GM19463 (cell line): ENCODE data around the gene MESP2.

Experiments used
- ATAC-seq: cut with Tn5 transposase; IDR thresholded peaks from one replicate; pipeline ENCODE4 v1.9.1; 2021; ENCODE audit warnings: mild to moderate bottlenecking, moderate library complexity; ENCODE audit not compliant: unreplicated experiment

Gene MESP2, protein sequence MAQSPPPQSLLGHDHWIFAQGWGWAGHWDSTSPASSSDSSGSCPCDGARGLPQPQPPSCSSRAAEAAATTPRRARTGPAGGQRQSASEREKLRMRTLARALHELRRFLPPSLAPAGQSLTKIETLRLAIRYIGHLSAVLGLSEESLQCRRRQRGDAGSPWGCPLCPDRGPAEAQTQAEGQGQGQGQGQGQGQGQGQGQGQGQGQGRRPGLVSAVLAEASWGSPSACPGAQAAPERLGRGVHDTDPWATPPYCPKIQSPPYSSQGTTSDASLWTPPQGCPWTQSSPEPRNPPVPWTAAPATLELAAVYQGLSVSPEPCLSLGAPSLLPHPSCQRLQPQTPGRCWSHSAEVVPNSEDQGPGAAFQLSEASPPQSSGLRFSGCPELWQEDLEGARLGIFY

DNA sequence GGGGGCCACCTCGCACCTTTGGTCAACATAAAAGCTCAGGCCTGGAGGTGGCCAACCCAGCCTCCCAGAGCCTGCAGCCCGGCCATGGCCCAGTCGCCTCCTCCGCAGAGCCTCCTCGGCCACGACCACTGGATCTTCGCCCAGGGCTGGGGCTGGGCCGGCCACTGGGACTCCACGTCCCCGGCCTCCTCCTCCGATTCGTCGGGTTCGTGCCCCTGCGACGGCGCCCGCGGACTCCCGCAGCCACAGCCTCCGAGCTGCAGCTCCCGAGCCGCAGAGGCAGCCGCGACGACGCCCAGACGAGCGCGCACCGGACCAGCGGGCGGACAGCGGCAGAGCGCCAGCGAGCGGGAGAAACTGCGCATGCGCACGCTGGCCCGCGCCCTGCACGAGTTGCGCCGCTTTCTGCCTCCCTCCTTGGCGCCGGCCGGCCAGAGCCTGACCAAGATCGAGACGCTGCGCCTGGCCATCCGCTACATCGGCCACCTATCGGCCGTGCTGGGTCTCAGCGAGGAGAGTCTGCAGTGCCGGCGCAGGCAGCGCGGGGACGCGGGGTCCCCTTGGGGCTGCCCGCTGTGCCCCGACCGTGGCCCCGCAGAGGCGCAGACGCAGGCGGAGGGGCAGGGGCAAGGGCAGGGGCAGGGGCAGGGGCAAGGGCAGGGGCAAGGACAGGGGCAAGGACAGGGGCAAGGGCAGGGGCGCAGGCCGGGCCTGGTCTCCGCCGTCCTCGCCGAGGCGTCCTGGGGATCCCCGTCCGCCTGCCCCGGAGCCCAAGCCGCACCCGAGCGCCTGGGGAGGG, at the start of gene MESP2:
Gene MESP2, plus strand, starts transcription at position 59 of the 799 bp plus-strand sequence. Its CDS starts 26 bp downstream, at position 85.
- peak; percentile 56 for ATAC-seq

DNA sequence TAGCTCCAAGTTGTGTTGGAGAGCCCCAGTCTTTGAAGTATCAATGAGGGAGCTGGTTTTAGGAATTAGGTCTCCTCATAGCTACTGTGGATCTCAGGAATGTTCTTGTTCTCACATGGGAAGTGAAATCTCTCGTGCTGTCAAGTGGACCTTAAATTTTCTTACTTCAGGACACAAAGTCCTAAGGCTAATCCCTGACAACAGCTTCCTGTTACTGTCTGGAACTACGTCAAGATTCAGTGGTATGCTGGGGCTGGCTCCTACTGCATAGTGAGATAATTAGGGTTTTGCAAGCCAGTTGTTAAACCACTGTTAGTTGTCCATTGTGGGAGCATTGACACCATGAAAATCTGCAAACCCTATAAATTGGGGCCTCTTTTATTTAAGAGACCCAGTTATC, 47.9 kb upstream of the MESP2 start:
- ATAC-seq = no peak

DNA sequence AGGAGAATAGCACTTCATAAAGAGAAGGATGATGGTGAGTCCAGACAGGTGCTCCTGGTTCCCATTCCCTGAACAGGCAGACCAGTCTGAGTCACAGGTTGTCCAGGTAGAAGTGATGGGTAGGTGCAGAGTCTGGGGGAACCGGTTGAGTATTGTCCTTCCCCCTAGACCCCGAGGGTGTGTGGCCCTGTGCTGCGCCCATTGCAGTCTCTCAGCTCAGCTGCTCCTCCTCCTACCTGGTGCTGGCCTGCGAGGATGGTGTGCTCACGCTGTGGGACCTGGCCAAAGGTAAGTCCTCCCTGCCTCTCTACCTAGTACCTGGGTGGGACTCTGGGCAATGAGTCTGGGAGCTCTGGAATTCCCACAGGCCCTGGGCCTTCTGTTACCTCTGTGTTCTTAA, 44.9 kb upstream of the MESP2 start:
- no peak for ATAC-seq

DNA sequence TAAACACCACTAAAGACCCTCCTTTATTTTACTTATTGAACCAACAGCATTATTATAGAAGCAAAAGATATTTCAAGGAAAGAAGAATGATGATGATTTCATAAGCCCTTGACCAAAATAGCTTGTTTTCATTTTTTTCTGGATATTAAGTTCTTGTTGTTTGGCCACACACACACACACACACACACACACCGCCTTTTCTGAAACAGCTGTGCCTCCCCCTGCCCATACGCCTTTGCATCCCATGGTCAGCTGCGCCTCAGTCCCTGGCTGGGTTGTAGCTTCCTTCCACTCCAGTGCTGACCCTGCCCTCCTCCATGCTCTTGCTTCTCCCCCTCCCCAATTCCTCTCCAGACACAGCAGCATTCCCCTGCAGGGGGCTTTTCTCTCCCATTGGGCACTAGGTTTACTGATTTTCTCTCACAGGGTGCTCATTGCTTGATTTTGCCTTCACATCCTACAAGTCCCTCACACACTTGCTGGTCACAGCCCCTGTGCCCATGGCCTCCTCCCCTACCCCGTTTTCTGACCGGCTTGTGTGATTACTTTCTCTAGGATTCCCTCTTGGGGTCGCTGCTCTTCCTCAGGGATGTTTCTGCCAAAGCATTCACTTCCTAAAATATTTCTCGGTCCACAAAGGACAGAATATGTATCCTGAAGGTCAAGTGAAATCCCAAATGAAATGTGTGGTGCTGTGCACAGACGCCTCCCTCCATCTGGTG, 43.5 kb upstream of the MESP2 start:
- ATAC-seq = no peak

DNA sequence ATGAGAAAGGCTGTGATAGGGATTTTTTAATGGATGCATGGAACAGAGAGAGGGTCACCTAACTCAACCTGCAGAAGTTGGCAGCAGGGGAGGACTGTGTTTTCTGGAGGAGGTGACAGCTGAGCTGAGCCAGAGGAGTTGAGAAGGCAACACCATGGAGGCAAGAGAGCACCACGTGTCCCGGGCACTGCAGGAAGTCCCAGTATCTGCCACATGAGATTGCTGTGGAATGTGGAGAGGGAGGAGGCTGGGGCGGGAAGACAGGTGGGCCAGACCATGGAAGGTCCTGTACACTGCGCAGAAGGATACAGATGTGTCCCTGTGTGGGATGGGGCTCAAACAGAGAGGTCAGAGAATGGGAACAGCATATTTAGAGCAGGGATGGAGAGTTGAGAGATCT, 40.4 kb upstream of the MESP2 start:
- no peak for ATAC-seq

DNA sequence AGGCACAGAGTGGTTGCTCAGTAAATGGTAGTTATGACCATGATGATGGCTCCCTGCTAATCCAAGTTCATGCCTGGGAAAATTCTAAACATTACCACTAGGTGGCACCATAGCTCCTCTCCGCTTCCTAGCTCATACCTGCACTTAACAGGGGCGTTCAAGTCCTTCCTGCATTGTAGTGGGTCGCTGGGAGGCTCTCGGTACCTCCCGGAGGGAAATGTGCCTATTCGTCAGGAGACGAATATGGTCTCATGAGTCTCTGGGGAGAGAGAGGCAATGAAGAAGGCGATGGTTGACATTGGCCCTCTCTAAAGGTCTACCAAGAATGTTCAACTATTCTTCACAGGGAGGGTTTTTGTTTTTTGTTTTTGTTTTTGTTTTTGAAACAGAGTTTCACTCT, 36.0 kb upstream of the MESP2 start:
- ATAC-seq = peak; percentile 61

DNA sequence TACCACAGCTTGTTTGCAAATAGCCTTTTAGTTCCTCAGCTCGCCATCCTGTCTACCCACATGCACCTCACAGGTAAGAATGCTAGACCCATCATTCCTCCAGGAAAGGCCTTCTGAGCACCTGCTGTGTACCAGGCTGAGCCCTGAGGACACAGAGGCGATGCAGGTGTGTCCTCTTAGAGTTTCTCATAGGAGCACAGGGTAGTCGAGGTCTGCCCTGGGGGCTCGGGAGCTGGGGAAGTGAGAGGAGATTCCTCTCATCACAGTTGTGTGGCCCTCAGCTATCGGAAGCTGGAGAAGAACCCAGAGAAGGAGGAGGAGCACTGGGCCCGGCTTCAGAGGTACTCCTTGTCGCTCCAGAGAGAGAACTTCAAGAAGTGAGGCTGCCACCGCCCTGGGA, 33.1 kb upstream of the MESP2 start:
- no peak for ATAC-seq

DNA sequence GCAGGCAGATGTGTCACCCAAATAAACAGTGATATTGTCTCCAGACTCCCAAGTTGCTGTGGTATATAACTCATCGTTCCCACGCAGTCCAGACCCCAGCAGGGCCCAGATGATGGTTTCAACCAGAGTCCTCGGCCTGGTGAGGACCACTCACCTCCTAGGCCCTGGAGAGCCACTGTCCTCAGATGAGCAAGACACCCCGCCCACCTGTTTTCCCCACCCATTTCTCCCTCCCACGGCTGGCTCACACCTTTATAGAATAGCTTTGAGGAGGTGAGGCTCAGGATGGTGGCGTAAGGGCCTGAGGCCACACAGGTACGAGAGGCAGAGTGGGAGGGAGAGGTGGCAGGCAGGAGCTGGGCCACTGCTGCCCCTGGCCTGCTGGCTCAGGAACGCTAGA, 32.5 kb upstream of the MESP2 start:
- ATAC-seq = no peak

DNA sequence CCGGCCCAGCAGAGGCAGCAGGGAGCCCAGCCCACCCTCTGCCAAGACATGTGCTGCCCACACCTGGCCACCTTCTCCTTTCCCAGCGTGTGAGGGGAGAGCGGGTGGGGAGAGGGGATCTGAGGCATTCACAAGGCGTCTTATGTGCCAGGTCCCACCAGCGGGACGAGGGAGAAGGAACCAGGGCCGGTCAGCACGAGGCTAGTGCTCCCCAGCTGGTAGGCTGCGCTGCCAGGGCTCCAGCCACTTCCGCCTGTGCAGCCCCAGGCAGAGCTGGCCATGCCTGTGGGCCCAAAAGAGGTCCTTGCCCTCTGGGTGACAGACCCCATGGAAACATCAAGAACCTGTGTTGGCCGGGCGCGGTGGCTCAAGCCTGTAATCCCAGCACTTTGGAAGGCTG, 31.0 kb upstream of the MESP2 start:
- ATAC-seq = no peak

DNA sequence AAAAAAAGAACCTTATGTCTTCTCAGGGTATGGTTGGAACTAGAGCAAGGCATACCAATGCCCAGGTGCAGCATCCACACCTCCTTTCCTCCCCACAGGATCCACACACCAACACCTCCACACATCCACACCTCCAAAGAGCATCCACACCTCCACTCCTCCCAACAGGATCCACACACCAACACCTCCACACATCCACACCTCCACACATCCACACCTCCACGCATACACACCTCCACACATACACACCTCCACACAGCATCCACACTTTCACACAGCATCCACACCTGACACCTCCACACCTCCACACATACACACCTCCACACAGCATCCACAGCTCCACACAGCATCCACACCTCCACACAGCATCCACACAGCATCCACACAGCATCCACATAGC, 30.4 kb upstream of the MESP2 start:
- ATAC-seq = no peak

DNA sequence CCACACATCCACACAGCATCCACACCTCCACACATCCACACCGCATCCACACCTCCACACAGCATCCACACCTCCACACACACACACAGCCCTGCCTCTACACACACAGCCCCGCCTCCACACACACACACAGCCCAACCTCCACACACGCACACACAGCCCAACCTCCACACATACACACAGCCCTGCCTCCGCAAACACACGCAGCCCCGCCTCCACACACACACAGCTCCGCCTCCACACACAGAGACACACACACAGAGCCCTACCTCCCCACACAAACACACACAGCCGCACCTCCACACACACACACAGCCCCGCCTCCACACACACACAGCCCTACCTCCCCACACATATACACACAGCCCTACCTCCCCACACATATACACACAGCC, 29.7 kb upstream of the MESP2 start:
- no peak for ATAC-seq

DNA sequence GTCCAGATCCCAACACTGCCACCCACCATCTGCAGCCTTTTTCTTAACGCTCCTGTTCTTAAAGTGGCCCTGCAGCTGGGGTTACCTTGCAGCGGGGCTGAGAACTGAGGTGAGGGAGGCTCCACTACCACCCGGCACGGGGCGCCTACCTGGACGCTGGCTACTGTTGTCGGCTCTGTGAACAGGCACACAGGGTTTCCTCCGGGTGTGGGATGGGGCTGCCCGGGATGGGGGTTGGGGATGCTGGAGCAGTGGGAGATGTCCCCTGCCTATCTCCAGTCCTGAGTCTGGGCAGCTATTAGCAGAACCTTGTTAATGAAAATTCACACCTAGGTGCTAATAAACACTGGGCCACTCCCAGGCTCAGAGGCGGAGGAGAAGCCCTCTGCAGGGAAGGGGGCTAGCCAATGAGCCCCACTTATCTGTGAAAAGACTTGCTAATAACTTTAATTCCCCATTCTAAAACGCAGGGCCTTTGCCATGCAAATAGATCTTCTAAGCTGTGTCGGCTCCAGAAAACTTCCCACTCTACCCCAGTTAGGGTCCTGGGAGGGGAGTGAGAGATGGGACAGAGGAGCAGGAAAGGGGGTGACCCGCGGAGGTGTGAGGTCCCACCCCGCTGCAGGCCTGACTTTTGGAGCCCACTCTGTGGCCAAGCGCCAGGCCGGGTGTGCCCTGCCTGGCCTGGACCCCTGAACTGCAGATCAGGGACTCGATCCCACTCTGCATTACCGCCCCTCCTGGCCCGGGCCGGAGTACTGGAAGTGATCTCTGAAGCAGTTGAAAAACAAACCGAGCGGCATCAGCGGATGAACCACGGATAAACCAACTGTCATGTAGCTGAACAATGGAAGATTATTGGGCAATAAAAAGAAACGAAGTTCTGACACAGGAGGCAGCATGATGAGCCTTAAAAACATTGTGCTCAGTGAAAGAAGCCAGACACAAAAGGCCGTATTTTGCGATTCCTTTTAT, 28.1 kb upstream of the MESP2 start:
- ATAC-seq = no peak

DNA sequence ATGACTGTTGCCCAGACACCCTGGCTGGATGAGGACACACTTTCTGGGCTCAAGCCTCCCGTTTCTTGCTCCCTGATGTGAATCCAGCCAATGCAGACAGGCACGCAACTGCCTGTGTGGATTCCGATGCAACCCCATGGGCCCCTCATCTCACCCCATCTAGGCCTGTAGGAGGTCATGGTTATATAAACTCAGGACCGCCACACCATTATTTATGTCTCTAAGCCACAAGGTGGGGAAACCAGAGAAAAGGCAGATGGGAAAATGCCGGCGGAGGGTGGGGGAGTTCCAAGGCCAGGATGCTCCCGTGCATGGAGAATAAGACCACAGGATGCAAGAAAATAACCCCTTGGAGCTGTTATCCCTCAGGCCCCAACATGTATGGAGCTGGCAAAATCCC, 27.1 kb upstream of the MESP2 start:
- no peak for ATAC-seq

DNA sequence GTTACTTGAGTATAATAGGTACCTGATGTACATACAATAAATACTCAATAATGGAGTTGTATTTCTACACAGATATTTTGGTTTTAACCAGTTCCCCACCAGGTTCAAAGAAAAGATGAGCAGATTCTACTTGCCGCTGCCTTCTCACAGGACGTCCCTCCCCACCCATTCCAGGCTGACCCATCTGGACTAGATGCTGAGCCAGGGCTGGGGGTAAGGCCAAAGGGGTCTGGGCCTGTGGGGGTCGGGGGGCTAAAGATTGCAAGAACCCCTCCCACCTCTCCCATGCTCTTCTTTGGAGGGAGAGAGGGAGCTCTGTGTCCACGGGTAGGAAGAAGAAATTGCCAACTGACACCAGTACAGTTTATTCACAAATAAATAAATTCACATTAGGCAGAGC, 26.6 kb upstream of the MESP2 start:
- no peak for ATAC-seq

DNA sequence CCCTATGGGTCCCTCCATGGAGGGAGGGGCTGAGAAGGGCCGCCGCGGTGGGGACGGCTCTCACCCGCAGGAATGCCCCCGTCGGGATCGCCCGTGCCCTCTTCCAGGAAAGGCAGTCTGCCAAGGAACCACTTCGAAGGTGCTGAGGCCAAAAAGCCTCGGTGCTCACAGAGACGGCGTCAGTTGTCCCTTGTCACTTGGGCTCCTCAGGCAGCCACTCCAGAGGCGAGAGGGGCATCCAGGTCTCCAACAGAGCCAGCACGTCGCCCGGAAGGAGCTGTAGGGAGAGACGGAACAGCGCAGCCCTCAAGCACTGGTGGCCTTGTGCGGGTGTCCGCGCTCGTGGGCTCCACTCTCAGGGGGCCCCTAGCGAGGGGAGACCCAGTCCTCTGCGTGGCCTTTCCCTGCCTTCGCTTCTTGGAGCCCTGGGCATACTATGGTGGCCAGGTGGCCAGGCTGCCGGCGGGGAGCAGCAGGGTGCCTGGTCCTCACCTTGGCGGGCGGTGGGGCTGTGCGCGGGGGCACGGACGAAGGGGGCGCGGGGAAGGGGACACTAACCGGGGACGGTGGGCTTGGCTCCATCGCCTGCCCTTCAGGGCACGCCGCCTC, 26.1 kb upstream of the MESP2 start:
- no peak for ATAC-seq

DNA sequence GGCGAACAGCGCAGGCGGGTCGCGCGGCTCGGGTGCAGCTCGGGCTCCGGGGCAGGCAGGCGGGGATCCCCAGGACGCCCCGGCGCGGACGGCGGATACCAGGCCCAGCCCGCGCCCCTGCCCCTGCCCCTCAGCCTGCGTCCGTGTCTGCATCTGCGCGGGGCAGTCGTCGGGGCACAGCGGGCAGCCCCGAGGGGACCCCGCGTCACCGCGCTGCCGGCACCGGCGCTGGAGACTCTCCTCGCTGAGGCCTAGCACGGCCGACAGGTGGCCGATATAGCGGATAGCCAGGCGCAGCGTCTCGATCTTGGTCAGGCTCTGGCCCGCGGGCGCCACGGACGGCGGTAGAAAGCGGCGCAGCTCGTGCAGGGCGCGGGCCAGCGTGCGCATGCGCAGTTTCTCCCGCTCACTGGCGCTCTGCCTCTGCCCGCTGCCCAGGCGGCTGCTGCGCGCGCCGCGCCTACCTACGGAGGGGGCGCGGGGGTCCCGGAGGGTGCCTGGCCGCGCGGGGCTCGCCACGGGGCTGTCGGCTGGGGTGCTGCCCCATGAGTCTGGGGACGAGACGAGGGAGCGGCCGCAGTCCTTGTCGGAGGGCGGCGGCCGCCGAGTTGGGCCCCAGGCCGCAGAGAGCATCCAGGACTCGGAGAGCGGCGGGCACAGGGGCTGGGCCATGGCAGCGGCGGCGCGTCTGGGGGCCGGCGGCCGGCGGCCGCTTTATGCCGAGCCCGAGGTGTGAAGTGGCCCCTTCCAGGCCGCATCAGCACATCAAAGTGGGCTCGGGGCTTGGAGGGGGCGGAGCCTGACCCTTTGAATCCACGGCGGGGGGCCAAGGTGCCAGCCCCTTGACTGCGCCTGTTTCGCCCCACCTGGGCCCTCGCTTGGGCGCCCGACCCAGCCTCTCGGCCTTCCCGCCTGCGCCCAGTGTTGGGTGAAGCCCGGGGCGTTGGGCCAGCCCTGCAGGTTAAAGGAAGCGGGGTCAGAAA, 25.3 kb upstream of the MESP2 start, which contains the start of gene MESP1:
Gene MESP1, minus strand, starts transcription at position 690 of the 983 bp plus-strand sequence. Its CDS starts 18 bp downstream, at position 672.
- ATAC-seq = peak; percentile 92

DNA sequence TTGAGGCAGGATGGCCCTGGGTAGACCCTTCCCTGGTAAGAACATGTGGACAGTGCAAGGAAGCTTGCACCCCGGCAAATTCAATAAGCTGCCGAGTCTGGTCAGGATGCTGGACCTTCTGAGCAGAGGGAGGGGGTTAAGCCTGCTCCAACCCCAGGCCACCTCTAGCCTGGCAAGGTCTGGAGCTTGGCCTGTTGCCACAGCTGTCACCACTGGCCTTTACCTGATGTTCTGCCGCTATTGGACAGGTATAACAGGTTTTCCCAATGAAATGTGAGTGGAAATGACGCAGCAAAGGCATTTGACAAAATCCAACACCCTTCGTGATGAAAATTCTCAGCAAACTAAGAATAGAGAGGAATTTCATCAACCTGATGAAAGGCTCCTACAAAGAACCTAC, 24.4 kb upstream of the MESP2 start:
- ATAC-seq = no peak

DNA sequence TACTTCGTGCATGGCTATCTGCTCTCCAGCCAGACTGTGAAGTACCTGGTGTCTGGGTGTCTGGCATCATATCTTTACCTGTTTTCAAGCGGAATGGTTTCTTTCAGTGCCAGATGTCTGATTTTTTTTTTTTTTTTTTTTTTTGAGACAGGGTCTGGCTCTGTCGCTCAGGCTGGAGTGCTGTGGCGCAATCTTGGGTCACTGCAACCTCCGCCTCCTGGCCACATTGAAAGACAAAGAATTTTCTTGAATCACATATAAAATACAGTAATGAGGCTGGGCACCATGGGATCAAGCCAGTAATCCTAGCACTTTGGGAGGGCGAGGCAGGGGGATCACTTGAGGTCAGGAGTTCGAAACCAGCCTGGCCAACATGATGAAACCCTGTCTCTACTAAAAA, 22.3 kb upstream of the MESP2 start:
- ATAC-seq = no peak
